Kidney glomerular epithelial cell (primary cell): ENCODE results near the gene DHDDS.
"Not testable (repeated sequence)": the region's sequence is repeated elsewhere in the genome, so short reads cannot be mapped to it uniquely, and the experiment has no call there.

Experiments
- DNase-seq: peaks from one replicate; lab custom pipeline; 2025; lab: John Stamatoyannopoulos, UW

The DHDDS gene

DNA sequence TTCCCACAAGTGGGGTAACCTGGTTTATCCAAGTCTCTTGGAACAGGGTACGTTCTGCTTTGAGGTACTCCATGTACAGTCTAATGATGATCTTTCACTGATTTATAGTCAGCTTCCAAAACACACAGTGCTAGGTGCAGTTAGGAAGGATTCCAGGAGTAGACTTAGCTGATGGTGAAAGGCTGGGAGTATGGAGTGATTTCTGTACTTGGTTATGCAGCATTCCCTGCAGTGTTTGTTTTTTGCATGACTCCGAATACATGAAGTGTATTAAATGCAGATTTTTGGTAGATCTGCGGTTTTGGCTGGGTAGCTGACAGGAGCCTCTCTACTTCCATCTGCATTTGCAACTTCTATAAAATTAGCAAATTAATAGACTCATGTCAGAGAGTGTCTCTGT lies 43.9 kb downstream of the DHDDS start:
- no peak for DNase-seq

DNA sequence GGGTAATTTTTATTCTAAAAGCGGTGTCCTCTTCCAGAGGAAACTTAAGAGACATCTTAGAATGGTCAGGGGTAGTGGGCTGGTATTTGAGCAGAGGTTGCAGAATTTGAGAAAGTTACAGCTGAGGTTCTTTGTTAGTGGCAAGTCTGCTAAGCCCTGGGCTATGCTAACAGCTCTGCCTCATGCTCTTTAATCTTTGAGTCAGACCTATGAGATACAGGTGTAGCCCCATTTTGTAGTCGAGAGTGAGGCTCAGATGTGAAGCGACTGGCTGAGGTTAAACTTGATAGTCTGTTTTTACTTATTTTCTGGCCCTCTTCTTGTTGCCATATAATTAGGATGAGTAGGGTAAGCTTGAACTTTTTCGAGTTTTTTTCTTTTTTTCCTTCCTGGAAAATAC lies 44.8 kb downstream of the DHDDS start:
- DNase-seq, result no peak

DNA sequence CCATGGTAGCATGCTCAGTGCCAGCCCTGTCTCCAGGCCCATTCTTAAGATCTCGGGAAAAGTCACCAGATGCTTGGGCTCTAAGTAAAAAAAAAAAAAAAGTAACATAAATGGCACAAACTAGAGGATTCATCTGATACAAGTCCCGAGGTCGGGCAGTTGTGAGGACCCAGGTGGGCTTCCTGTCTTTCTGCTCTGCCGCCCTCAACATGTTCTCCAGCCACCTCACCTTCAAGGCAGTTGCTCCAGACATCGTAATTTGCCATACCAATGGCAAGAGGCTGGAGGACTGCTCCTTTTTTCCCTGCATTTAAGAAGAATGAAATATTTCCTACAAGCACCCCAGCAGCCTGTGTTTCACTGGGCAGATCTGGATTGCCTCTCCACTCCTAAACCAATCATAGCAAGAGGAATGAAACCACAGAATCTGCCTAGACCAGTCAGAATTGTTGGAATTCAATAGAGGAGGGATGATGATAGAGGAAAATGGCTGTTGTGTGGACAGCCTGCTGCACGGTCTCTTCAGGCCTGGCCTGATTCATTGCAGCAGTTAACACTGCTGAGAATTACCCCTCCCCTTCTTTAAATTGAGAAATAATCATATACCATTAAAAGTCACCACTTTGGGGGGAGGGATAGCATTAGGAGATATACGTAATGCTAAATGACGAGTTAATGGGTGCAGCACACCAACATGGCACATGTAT lies 45.5 kb downstream of the DHDDS start:
- DNase-seq, result no peak

DNA sequence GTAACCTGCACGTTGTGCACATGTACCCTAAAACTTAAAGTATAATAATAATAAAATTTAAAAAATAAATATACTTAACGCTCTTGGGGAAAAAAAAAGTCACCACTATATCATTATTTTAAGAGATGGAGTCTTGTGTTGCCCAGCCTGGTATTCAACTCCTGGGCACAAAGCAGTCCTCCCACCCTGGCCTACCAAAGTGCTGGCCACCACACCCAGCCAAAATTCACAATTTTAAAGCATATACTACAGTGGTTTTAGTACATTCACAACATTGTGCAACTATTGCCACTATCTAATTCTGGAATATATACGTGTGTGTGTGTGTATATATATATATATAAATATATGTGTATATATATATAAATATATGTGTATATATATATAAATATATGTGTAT lies 46.0 kb downstream of the DHDDS start:
- no peak for DNase-seq

DNA sequence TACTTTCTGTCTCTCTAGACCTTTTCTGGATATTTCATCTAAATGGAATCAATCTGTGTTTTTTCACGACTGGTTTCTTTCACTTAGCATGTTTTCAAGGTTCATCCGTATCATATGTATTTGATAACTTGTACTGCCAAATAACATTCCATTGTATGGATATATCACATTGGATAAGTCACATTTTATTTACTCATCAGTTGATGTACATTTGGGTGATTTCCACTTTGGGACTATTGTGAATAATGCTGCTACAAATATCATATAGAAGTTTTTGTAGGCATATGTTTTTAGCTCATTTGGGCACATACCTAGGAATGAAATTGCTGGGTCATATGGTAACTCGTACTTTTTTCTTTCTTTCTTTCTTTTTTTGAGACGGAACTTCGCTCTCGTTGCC lies 46.9 kb downstream of the DHDDS start:
- DNase-seq, result no peak

DNA sequence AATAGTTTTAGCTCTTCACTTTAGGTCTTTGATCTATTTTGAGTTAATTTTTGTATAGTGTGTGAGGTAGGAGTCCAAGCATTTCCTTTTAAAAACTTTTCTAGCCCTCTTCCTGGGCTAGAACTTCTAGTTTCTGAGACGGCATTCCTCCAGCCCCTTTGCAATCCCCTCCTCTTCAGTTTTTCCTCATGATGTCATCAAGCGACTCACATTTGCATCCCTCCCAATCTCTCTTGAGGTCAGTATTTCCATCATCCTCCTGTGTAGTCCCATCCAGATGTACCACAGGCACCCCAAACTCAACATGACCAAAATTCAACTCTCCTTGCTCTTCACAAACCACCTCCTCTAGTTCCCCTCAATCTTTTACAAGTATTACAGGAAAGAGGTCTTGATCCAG lies 50.8 kb downstream of the DHDDS start:
- DNase-seq, result no peak

DNA sequence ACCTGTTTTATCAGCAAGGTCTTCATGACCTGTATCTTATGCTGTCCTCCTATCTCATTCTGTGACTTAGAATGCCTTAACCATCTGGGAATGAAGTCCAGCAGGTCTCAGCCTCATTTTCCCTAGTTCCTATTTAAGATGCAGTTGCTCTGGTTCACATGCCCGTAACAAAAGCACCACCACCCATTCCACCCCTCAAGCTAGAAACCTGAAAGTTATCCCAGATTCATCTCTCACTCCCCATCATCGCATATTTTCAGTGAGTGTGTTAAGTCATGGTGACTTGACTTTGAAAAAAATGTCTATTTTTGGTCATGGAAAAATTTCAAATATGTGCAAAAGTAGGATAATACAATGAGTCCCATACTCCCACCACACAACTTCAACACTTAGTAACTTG lies 51.9 kb downstream of the DHDDS start:
- DNase-seq, result peak; percentile 14

DNA sequence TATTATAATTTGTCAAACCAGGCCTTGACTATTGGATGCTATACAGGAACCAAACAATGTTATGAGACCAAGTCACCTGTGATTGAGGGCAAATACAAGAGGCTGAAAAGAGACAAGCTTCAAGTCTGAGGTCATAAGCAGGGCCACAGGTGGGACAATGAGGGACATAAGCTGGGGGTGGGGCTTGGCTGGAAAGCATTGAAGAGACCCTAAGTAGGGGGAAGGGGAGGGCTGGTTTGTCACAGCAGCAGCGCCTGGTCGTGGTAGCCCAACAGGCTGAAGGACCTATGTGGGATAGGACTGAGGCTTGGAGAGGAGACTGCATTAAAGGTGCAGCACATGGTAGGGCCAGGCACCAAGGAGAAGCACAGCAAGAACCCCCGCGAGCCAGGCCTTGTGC lies 58.0 kb downstream of the DHDDS start:
- no peak for DNase-seq

DNA sequence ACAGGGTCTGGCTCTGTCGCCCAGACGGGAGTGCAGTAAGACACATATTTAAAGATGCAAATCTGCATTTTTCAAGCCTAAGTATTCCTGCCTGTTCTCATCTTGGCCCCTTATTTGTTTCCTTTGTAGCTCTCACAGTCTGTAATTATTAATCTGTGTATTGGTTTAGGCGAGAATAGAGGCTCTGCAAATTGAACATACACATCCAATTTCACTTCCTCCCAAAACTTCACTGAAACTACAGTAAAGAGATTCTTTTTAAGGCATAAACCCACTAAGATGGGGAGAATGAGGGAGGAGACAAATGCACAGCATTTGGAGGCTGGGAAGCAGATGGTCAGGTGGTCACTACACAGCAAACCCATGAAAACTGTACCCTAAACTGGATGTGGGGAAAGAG lies 61.1 kb downstream of the DHDDS start:
- no peak for DNase-seq

DNA sequence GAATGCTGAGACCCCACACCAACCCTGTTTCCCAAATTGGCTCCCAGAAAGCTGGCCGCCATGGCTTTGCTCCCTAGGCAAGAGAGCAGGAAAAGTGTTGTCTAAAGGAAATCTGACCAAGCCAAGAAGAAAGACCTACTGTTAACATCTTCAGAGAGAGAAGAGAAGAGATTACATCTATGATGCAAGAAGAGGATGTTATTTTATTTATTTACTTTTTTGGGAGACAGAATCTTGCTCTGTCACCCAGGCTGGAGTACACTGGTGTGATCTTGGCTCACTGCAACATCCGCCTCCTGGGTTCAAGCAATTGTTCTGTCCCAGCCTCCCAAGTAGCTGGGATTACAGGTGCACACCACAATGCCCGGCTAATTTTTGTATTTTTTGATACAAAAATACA lies 61.8 kb downstream of the DHDDS start:
- DNase-seq, result no peak

DNA sequence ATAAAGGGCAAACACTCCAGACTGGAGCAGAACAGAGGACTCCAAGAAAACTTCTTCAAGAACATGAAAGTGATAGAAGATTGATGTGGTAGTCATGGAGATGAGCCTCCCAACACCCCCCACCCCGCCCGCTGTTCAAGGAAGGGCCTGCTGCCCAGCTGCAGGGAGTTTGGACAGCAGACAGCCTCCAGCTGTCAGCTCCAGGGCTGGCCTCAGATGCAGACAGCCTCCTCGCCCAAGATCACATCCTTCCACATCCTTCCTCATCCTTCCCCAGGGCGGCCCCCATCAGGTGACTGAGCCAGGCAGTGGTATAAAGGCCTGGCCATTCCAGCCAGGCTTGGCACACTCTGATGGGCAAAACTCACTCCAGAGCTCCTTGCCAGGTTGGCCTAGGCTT lies 64.7 kb downstream of the DHDDS start:
- no peak for DNase-seq

DNA sequence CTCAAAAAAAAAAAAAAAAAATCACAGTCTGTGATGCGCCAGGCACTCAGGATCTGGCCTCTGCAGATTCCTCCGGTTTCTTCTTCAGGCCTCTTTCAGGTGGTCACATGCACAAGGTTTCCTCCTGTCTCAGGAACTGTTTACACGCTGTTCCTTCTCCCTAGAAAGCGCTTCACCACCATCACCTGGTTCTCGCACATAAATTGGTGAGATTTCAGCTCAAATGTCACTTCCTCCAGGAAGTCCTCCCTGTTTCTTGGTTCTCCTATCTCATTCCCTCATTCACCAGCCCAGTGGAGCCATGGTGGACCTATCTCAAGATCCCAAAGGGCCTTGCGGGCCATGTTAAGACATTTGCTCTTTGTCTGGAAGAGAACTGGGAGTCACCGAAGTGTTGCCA lies 66.8 kb downstream of the DHDDS start:
- no peak for DNase-seq

DNA sequence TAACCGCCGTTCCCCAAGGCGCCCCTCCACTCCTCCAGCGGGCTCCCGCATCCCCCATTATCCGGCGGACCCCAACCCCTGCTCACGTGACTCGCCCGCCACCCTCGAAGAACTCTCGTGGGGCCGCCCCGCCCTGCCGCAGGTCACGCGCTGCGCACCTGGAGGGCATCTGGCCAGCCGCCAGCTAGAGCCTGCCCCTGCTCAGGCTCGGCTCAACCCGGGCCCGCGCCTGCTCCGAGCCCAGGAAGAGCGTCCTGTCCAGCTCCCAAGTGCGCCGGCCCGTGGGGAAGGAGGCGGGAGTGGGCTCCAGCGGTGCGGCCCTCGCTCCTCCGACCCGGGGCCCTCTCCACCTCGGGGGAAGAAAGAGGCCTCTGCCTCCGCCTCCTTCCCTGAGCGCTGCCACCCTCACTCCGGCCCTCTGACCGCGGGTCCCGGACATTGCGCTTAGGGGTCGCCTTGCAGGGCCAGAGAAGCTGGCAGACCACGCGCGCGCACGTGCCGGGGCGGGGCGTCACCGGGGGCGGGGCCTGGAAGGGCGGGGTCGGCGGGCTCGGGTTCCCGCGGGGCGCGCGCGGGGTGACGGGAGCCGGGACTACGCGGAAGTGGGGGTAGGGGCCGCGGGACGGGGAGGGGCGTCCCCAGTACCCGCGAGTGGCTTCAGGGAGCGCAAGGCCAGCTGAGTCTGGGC lies 68.5 kb downstream of the DHDDS start:
- DNase-seq, result peak; percentile 69

DNA sequence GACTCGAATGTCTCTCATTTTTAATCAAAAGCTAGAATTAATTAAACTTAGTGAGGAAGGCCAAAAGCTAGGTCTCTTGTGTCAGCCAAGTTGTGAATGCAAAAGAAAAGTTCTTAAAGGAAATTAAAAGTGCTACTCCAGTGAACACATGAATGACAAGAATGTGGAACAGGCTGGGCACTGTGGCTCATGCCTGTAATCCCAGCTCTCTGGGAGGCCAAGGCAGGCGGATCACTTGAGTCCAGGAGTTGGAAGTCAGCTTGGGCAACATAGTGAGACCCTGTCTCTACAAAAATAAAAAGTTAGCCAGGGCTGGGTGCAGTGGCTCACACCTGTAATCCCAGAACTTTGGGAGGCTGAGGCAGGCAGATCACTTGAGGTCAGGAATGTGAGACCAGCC lies 78.6 kb downstream of the DHDDS start:
- DNase-seq, result peak; percentile 77

DNA sequence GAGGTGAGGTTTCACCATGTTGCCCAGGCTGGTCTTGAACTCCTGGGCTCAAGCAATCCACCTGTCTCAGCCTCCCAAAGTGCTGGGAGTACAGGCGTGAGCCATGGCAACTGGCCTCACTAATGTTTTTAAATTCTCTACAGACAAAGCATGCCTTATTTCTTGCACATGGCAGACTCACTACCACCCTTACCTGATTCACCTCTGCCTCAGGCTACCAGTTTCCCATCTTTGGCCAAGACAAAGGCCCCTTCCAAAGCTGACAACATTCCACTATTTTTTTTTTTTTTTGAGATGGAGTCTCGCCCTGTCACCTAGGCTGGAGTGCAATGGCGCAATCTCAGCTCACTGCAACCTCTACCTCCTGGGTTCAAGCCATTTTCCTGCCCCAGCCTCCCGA lies 83.7 kb downstream of the DHDDS start:
- DNase-seq, result not testable (repeated sequence)

DNA sequence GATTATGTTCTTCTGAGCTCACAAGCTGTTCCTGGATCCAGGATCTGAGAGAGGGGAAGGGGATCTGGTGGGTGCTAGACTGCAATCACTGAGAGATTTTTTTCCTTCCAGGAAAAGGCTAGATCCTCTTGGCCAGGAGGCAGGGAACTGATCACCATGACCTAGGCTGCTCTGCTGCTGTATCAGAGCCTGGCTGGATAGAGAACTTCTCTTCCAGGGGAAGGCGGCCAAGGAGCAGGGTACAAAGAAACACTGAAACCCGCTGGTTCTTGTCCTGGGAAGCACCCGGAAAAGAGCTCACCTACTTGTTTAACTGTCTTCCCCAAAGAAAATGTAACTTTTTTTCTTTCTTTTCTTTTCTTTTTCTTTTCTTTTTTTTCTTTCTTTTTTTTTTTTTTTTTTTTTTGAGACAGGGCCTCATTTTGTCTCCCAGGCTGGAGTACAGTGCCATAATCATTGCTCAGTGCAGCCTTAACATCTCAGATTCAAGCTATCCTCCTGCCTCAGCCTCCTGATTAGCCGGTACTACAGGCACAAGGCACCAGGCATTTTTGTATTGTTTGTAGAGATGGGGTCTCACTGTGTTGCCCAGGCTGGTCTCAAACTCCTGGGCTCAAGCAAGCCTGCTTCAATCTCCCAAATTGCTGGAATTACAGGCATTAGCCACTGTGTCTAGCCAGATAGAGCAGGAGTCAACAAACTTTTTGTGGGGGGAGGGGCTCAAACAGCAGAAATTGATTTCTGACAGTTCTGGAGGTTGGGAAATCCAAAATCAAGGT lies 85.1 kb downstream of the DHDDS start:
- DNase-seq, result no peak

DNA sequence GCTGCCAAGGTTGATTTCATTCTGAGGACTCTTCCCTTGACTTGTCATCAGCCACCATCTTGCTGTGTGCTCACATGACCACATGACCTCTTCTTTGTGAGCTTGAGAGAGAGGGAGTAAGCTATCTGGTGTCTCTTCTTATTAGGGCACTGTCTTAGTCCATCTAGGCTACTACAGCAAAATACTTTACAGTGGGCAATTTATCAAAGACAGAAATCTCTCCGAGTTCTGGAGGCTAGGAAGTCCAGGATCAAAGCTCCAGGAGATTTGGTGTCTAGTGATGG lies 85.6 kb downstream of the DHDDS start:
- DNase-seq, result no peak

DNA sequence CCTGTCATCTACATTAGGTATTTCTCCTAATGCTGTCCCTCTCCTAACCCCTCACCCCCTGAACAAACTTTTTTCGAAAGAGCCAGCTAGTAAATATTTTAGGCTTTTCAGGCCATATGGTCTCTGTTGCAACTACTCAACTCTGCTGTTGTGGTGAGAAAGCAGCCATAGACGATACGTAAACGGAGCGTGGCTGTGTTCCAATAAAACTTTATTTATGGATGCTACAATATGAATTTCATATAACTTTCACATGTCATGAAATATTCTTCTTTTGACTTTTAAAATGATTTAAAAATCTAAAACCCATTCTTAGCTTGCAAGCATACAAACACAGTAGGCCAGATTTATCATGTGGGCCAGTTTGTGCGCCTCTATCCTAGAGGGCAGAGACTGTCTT lies 86.2 kb downstream of the DHDDS start:
- DNase-seq, result no peak

DNA sequence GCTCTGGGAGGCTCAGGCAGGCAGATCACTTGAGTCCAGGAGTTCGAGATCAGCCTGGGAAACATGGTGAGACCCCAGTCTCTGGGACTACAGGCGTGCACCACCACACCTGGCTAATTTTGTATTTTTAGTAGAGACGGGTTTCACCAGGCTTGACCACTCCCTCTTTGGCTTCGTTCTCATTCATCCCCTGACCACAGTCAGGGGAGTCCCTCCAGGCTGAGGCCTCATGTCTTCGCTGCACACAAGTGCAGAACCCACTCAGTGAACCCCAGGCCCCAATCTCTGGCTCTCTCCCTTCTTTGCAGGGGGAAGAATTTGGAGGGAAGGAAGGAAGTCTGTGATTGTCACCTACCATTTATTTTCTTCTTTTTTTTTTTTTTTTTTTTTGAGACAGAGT lies 88.2 kb downstream of the DHDDS start:
- no peak for DNase-seq
